ENCODE measurements around the gene NFAT5.
A peak's percentile ranks its signal among the peaks of the same experiment; 100 is the strongest.
"Not testable (repeated sequence)": the region's sequence is repeated elsewhere in the genome, so short reads cannot be mapped to it uniquely, and the experiment has no call there.

NFAT5 gene

GRCh38 chr16:69711115-69711740 lies 145.5 kb downstream of the NFAT5 start:
- DNase-seq = peak; percentile 30

GRCh38 chr16:69712277-69712676 lies 146.5 kb downstream of the NFAT5 start:
- peak; percentile 34 for DNase-seq

GRCh38 chr16:69712914-69713581 lies 147.3 kb downstream of the NFAT5 start:
- DNase-seq = peak; percentile 30

- no peak for DNase-seq
These were observed 151.3 kb downstream of the NFAT5 start for GRCh38 chr16:69717066-69717465.

GRCh38 chr16:69718111-69718764 lies 152.5 kb downstream of the NFAT5 start:
- DNase-seq = no peak

GRCh38 chr16:69720822-69721430 lies 155.2 kb downstream of the NFAT5 start:
- DNase-seq = peak; percentile 36

- no peak for DNase-seq
These were observed 155.7 kb downstream of the NFAT5 start for GRCh38 chr16:69721441-69721957.

GRCh38 chr16:69724414-69724873 lies 158.7 kb downstream of the NFAT5 start:
- peak; percentile 25 for DNase-seq

GRCh38 chr16:69724981-69725479 lies 159.3 kb downstream of the NFAT5 start:
- DNase-seq = no peak

- DNase-seq = no peak
These were observed 159.9 kb downstream of the NFAT5 start for GRCh38 chr16:69725480-69726312.

- DNase-seq = peak; percentile 95
These were observed 160.7 kb downstream of the NFAT5 start, which contains the start of gene NQO1 for GRCh38 chr16:69726313-69727060. TSS of gene NQO1 (minus strand) at chr16:69726560. CDS start at chr16:69726439, 121 bp downstream.

- DNase-seq = no peak
These were observed 162.1 kb downstream of the NFAT5 start for GRCh38 chr16:69727916-69728270.

GRCh38 chr16:69729030-69729429 lies 163.3 kb downstream of the NFAT5 start:
- not testable (repeated sequence) for DNase-seq

- DNase-seq = not testable (repeated sequence)
These were observed 165.5 kb downstream of the NFAT5 start for GRCh38 chr16:69731280-69731679.

- no peak for DNase-seq
These were observed 166.3 kb downstream of the NFAT5 start for GRCh38 chr16:69732101-69732500.

GRCh38 chr16:69741519-69741918 lies 175.8 kb downstream of the NFAT5 start:
- DNase-seq = no peak

GRCh38 chr16:69741951-69742904 lies 176.5 kb downstream of the NFAT5 start:
- no peak for DNase-seq

- DNase-seq = no peak
These were observed 178.8 kb downstream of the NFAT5 start for GRCh38 chr16:69744363-69745231.

- no peak for DNase-seq
These were observed 179.5 kb downstream of the NFAT5 start for GRCh38 chr16:69745232-69745612.
